Endothelial cell of umbilical vein (primary cell): ENCODE measurements around the gene IRF6.

Experiments
- CTCF ChIP-seq, 2 donors: IDR thresholded peaks; 1 replicate in 1 of 2; 2 replicates in 1 of 2; pipeline ENCODE4 v1.5.1; 2011; ENCODE audit warnings: low read length in 2 of 2, mild to moderate bottlenecking in 2 of 2, moderate library complexity in 2 of 2, control low read depth in 1 of 2, inconsistent platforms in 1 of 2, low read depth in 1 of 2; ENCODE audit not compliant: insufficient read depth in 1 of 2; ENCODE audit errors: extremely low read depth in 1 of 2
- EZH2 ChIP-seq: IDR thresholded peaks from 2 replicates; pipeline ENCODE4 v1.6.1; 2012; ENCODE audit warnings: borderline replicate concordance, low read depth, mild to moderate bottlenecking, moderate library complexity, low read length, inconsistent platforms; ENCODE audit not compliant: severe bottlenecking

- TF ChIP-seq CTCF (IDR thresholded peaks at IDR 0.05; ENCODE audit: extremely low read depth in 1 of 2, insufficient read depth in 1 of 2, low read depth in 1 of 2, low read length in 2 of 2) (no peak), EZH2 (no peak)
Measured at GRCh38 chr1:209774592-209774991, 31.4 kb downstream of the IRF6 start.
